Kidney epithelial cell (primary cell): Measurements from ENCODE around the gene FTO. TPM values are rescaled to one million over a fixed set of nuclear protein-coding genes. Genes with fewer than 3 reads are reported as not detected.
"Not testable (repeated sequence)": the region's sequence is repeated elsewhere in the genome, so short reads cannot be mapped to it uniquely, and the experiment has no call there.

Source experiments
- DNase-seq: peaks from one replicate; pipeline ENCODE4 v3.0.0-alpha.2; 2010; ENCODE audit warnings: low read depth
- H3K27me3 ChIP-seq: 2 replicates; pipeline ENCODE4 v1.6.0; 2011; ENCODE audit warnings: low read length; ENCODE audit not compliant: control insufficient read depth, insufficient read depth
- H3K36me3 ChIP-seq: 2 replicates; pipeline ENCODE4 v1.5.1; 2011; ENCODE audit warnings: low read length; ENCODE audit not compliant: control insufficient read depth, insufficient read depth
- H3K4me3 ChIP-seq: 2 replicates; pipeline ENCODE4 v1.5.1; 2011; ENCODE audit warnings: low read depth, mild to moderate bottlenecking, control low read depth, low read length
- CTCF ChIP-seq: IDR thresholded peaks from 2 replicates; pipeline ENCODE4 v1.5.1; 2011; ENCODE audit warnings: mild to moderate bottlenecking, moderate library complexity, low read length, control low read depth, inconsistent platforms; ENCODE audit not compliant: insufficient read depth, poor library complexity, severe bottlenecking
- total RNA-seq: library from RNA; depleted of rRNA; stranded (reverse); fragments of >200 nt; gene quantifications from 2 replicates; pipeline ENCODE4 v1.2.3, GENCODE V29; 2015

The FTO gene
- total RNA-seq, 1 donor from 2014 or later, result 66.9 TPM

DNA sequence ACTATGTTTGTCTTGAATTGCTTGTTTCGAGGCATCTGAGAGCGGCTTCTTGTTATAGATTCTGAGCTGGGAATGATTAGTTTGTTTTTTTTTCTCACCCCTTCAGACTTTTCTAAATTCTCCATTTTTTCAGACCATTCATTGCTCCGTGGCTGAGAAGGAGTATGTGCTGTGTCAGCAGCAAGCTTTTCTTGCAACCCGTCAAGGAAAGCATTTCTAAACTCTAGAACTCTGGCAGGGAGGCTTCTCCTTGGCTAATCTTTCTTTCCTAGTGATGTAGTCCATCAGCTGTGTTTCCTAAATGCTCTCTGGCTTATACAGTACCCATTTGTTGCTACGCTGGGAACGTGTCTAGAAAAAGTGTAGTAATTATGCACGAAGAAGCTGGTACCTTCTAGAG, 133.5 kb downstream of the FTO start:
- no peak for DNase-seq
- H3K27me3 ChIP-seq, result no peaks in the 10 kb centered on the region
- no peaks in the 10 kb centered on the region for H3K36me3 ChIP-seq
- TF ChIP-seq CTCF, result no peak
- H3K4me3 ChIP-seq, result no peak overlapping the region

DNA sequence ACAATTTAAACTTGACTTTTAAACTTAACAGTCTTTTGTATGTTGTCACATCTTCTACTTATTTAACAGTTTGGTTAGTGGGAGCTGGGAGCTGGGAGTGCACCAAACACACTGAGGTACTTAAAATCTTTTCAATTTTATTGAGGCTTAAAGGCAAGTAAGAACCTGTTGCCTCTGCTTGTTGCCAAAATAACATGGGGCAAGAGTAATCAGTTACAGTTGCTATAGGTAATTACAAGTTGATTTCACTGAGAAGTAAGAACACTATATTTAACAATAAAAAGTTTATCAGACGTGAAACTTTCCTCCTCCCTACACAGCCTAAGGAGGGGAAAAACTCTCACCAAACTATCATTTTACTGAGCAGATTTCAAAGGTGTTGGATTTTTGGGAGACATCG, 135.2 kb downstream of the FTO start:
- no peaks in the 10 kb centered on the region for H3K27me3 ChIP-seq
- no peak for TF ChIP-seq CTCF
- DNase-seq, result no peak
- no peak overlapping the region for H3K4me3 ChIP-seq
- H3K36me3 ChIP-seq, result no peaks in the 10 kb centered on the region

DNA sequence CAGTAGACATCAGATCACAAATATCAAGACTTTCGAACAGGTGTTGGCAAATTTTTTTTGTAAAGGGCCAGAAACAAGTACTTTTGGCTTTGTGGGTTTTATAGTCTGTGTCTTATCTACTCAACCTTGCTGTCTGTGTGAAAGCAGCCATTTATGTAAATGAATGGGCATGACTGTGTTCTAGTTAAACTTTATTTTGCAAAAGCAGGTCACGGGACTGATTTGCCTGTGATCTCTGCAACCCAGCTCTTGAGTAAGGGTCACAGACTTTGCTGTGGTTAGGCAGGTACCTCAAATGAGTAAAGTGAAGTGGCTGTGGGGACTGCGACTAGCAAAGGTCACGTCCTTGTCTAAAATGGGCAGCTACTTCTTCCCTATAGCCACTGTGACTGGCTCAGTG, 136.5 kb downstream of the FTO start:
- no peaks in the 10 kb centered on the region for H3K36me3 ChIP-seq
- no peak overlapping the region for H3K4me3 ChIP-seq
- no peak for TF ChIP-seq CTCF
- no peaks in the 10 kb centered on the region for H3K27me3 ChIP-seq
- DNase-seq, result no peak

DNA sequence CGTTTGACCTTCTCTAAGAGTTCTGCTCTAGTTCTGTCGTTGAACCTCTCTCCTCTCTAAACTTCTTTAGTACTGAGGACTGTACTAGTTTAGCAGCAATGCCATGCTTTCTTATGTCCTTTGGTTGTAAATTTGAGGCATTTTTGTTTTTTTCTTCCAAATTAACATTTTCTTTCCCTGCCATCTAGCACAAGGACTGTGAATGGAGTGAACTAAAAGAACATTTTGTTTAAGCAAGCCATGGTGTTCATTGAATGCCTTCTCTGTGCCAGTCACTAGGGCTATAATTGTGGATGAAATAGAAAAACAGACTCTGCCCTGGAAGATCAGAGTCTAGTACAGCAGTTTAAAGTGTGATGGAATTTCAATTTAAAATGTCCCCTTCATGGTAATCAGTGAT, 137.9 kb downstream of the FTO start:
- H3K4me3 ChIP-seq, result no peak overlapping the region
- DNase-seq, result no peak
- no peak for TF ChIP-seq CTCF
- H3K27me3 ChIP-seq, result no peaks in the 10 kb centered on the region
- no peaks in the 10 kb centered on the region for H3K36me3 ChIP-seq

DNA sequence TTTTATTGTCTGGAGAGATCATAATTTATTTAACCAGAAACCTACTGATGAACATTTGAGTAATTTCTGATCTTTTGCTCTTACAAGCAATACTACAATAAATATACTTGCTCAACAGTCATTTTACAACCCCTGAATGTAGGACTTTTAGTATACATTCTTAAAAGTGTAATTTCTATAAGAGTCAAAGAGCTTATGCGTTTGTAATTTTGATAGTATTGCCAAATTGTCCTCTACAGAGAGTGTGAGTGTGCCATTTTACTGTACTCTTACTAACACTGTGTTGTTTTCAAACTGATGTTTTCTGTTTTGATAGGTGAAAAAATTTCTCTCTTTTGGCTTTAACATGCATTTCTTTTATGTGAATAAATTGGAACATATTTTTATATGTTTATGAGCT, 139.1 kb downstream of the FTO start:
- DNase-seq, result no peak
- Histone ChIP-seq H3K36me3 (no peaks in the 10 kb centered on the region), H3K27me3 (no peaks in the 10 kb centered on the region), H3K4me3 (no peak overlapping the region)
- no peak for TF ChIP-seq CTCF

DNA sequence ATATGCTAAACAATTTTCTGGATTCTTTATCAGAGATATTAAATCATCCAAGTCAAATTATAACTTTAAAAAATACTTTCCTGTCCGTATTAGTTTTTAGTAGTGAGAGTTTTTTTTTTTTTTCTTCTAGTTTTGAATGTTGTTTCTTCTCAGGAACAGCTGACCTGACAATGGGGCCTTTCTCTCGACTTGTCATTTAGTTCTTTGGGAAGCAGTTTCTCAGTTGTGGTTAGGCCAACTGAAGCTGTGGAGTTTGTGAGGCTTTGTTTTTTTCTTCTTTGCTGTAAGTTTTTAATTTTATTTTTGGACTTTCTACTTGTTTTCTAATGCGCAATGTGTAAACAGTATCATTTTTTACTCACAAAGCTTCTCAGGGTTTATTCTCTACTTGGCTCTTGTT, 140.8 kb downstream of the FTO start:
- no peak for DNase-seq
- Histone ChIP-seq H3K27me3 (no peaks in the 10 kb centered on the region), H3K4me3 (no peak overlapping the region), H3K36me3 (no peaks in the 10 kb centered on the region)
- no peak for TF ChIP-seq CTCF

GRCh38 chr16:53846549-53846948, 142.6 kb downstream of the FTO start:
- H3K4me3 ChIP-seq, H3K27me3 ChIP-seq, H3K36me3 ChIP-seq, DNase-seq: not testable (repeated sequence)
